Testis (tissue), 3 donors: ENCODE measurements around the gene SUCNR1. TPM values are rescaled to one million over a fixed set of nuclear protein-coding genes. Genes with fewer than 3 reads are reported as not detected.

Source experiments
- DNase-seq: peaks from one replicate; pipeline ENCODE4 v3.0.0-alpha.2; 2019
- H3K27ac ChIP-seq, 2 donors: fragments of 200-600 bp; sonication (generic); one replicate each; pipeline ENCODE4 v1.5.1; 2019
- H3K27me3 ChIP-seq: fragments of 200-600 bp; sonication (generic); one replicate; pipeline ENCODE4 v1.5.1; 2019
- H3K36me3 ChIP-seq: fragments of 200-600 bp; sonication (generic); one replicate; pipeline ENCODE4 v1.5.1; 2017; ENCODE audit warnings: low read depth; ENCODE audit errors: missing control alignments
- H3K4me1 ChIP-seq: fragments of 200-600 bp; sonication (generic); one replicate; pipeline ENCODE4 v1.5.1; 2019
- H3K4me3 ChIP-seq, 2 donors: fragments of 200-600 bp; sonication (generic); one replicate each; pipeline ENCODE4 v1.5.1; 2017 to 2019
- H3K9me3 ChIP-seq: fragments of 200-600 bp; sonication (generic); one replicate; pipeline ENCODE4 v1.5.1; 2017
- POLR2A ChIP-seq: fragments of 450-650 bp; IDR thresholded peaks from one replicate; pipeline ENCODE4 v1.6.1; 2017; ENCODE audit warnings: antibody characterized with exemption, mild to moderate bottlenecking, moderate library complexity
- WGBS, 2 donors: methylation state at CpG; one replicate each; pipeline ENCODE4 v1.1.5; 2018; 5-methylcytosine and 5-hydroxymethylcytosine counted together
- intact Hi-C: fragments of 100-400 bp; cut with DNase I; formaldehyde crosslinking; loops from one replicate; pipeline ENCODE4 v1.15.1; 2023; ENCODE audit warnings: low total_unique reads
- polyA plus RNA-seq: library from polyadenylated mRNA; stranded (reverse); fragments of 350-450 nt; fragmentation: Illumina TruSeq; extraction: RNeasy Lipid Tissue Mini Kit (QIAGEN cat#74804); gene quantifications from one replicate; pipeline ENCODE4 v1.2.3, GENCODE V29; 2014; ENCODE audit warnings: low read depth, low replicate concordance; ENCODE audit not compliant: insufficient read depth
- total RNA-seq, 2 donors: library from RNA; depleted of rRNA; stranded (reverse); fragments of >200 nt; gene quantifications; one replicate each; pipeline ENCODE4 v1.2.3, GENCODE V29; 2016
- TF ChIP-seq, protein P1 (sequence below), 3 experiments: fragments of 450-650 bp in 2 of 3; fragments of 200-600 bp in 1 of 3; sonication (generic) in 1 of 3; IDR thresholded peaks; one replicate each; pipeline ENCODE4 v1.5.1; 2016 to 2019; ENCODE audit warnings: antibody characterized with exemption in 3 of 3, mild to moderate bottlenecking in 2 of 3, moderate library complexity in 1 of 3

The SUCNR1 gene
- total and polyA plus RNA-seq, 3 donors from 2014 or later: 0.06 to 0.42 TPM; not detected in 1

DNA sequence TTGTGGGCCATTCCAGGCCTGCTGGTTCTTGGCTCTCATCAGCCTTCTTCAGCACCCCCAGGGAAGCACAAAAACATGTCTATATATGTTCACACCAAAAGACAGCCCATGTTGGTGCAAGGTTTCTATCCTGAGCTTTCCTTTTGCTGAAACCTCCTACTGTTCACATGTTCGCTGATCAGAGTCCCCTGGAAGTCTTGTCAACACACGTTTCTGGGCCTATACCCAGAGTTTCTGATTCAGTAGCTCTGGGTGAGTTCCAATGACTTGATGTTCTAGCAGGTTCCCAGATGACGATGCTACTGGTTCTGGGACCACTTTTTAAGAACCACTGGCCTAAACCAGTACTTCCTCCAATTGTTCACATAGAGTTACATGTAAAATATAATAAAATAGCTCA is 46.0 kb downstream of the SUCNR1 start:
- H3K4me1 ChIP-seq: no peaks in the 10 kb centered on the region
- intact Hi-C loops: loop anchor here (10.0 kb wide), 1 partner anchor 75 kb away; no protein-coding TSS in a partner anchor
- H3K27ac ChIP-seq: no peak overlapping the region
- WGBS, 2 donors: 71% methylated on average over 3 of the region's 3 CpGs
- no peak overlapping the region for H3K4me3 ChIP-seq
- no peaks in the 10 kb centered on the region for H3K27me3 ChIP-seq
- DNase-seq: no peak
- no peaks in the 10 kb centered on the region for H3K36me3 ChIP-seq
- H3K9me3 ChIP-seq: no peaks in the 10 kb centered on the region
- no peak for TF ChIP-seq POLR2A
- TF ChIP-seq, protein P1, sequence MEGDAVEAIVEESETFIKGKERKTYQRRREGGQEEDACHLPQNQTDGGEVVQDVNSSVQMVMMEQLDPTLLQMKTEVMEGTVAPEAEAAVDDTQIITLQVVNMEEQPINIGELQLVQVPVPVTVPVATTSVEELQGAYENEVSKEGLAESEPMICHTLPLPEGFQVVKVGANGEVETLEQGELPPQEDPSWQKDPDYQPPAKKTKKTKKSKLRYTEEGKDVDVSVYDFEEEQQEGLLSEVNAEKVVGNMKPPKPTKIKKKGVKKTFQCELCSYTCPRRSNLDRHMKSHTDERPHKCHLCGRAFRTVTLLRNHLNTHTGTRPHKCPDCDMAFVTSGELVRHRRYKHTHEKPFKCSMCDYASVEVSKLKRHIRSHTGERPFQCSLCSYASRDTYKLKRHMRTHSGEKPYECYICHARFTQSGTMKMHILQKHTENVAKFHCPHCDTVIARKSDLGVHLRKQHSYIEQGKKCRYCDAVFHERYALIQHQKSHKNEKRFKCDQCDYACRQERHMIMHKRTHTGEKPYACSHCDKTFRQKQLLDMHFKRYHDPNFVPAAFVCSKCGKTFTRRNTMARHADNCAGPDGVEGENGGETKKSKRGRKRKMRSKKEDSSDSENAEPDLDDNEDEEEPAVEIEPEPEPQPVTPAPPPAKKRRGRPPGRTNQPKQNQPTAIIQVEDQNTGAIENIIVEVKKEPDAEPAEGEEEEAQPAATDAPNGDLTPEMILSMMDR (IDR thresholded peaks at IDR 0.05): no peak

DNA sequence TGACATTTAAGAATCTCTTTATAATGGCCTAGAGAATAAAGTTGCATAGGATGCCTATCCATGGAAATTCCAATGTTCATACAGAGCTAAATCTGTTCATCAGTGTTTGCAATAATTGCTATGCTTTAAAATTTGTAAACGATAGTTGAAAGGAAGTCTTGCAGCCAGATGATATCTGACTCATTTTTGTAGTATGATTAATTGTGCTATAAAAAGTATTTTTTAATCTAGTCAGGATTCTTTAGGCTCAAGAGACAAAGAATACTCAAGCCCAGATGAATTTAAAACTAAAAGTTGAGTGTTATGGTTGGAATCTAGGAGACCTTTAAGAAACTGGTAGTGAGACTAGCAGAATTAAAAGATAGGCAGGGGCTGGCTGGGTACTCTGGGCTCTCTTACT is 50.5 kb downstream of the SUCNR1 start:
- H3K9me3 ChIP-seq: no peaks in the 10 kb centered on the region
- H3K36me3 ChIP-seq: no peaks in the 10 kb centered on the region
- no peak overlapping the region for H3K4me3 ChIP-seq
- no peaks in the 10 kb centered on the region for H3K27me3 ChIP-seq
- TF ChIP-seq, protein P1 (IDR thresholded peaks at IDR 0.05): no peak
- TF ChIP-seq POLR2A: no peak
- no peak overlapping the region for H3K27ac ChIP-seq
- intact Hi-C loops: no loop called here
- 26 to 49% methylated on average over 1 of the region's 1 CpG for WGBS, 2 donors
- no peak for DNase-seq
- H3K4me1 ChIP-seq: no peaks in the 10 kb centered on the region

DNA sequence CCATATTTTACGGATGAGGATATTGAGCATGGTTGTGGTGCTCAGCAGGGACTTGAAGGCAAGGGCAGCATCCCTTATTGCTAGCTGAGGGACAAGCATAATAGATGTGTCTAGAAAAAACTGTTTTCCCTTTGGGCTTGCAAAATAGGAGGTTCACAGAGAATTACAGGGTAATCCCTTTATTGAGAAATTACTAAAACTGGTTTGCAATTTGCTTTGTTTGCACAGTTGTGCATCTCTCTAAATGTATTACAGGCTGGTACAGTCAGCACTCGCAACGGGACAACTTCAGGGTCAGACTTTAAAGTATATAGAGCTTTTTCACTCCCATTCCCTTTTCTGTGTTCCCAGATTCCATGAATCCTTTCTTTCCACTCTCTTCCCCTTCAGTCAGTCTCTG is 51.3 kb downstream of the SUCNR1 start:
- TF ChIP-seq POLR2A: no peak
- TF ChIP-seq, protein P1 (IDR thresholded peaks at IDR 0.05): no peak
- H3K36me3 ChIP-seq: no peaks in the 10 kb centered on the region
- DNase-seq: no peak
- WGBS, 2 donors: 93 to 100% methylated on average over 3 of the region's 3 CpGs
- H3K27ac ChIP-seq: no peak overlapping the region
- H3K9me3 ChIP-seq: no peaks in the 10 kb centered on the region
- intact Hi-C loops: no loop called here
- no peaks in the 10 kb centered on the region for H3K4me1 ChIP-seq
- no peak overlapping the region for H3K4me3 ChIP-seq
- no peaks in the 10 kb centered on the region for H3K27me3 ChIP-seq

DNA sequence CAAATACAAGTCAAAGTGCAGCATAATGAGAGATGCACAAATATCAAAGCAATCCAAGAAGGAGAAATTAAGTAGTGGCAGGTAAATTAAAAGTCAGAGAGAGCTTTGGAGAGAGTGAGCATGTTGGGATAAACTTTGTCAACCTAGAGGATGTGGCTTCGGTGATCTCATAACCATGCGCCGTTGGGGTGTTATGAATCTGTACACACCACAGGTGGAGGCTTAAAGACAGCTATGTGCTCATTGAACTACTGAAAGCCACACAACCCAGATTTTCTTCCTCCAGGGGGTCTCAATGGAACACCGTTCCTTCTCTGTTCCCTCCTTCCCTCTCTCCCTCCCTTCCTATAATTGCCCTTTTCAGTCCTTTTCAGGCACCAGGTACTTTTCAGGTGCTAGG is 52.0 kb downstream of the SUCNR1 start:
- Histone ChIP-seq H3K4me1 (no peaks in the 10 kb centered on the region), H3K9me3 (no peaks in the 10 kb centered on the region), H3K36me3 (no peaks in the 10 kb centered on the region), H3K4me3 (no peak overlapping the region), H3K27ac (no peak overlapping the region), H3K27me3 (no peaks in the 10 kb centered on the region)
- 88 to 94% methylated on average over 4 of the region's 4 CpGs for WGBS, 2 donors
- TF ChIP-seq, protein P1 (IDR thresholded peaks at IDR 0.05): no peak
- no peak for TF ChIP-seq POLR2A
- intact Hi-C loops: no loop called here
- DNase-seq: no peak

DNA sequence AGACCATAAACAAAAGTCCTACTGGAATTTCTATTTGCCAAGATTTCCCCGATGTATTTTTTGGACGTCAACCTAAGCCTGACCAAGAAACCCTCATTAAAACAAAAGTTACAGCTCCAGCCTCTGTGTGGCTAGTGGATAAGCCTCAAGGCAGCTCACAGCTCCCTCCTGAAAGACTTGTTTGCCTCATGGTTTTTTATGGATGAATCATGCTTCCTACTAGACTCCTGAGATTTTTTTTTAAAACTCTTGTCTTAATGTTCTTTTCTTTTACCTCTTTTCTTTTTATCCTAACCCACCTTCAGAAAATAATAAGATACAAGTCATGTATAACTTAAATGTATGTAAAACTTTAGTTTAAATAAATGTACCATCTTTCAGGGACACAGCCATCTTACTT is 52.4 kb downstream of the SUCNR1 start:
- DNase-seq: no peak
- intact Hi-C loops: no loop called here
- TF ChIP-seq POLR2A: no peak
- TF ChIP-seq, protein P1 (IDR thresholded peaks at IDR 0.05): no peak

More for the DNA sequence above, 52.4 kb downstream of the SUCNR1 start:
- Histone ChIP-seq H3K36me3 (no peaks in the 10 kb centered on the region), H3K4me1 (no peaks in the 10 kb centered on the region), H3K27ac (no peak overlapping the region), H3K4me3 (no peak overlapping the region), H3K9me3 (no peaks in the 10 kb centered on the region), H3K27me3 (no peaks in the 10 kb centered on the region)
- WGBS, 2 donors: 31 to 32% methylated on average over 2 of the region's 2 CpGs
